A673 (cell line): ENCODE data around the gene DHDDS. TPM values are rescaled to one million over a fixed set of nuclear protein-coding genes. Genes with fewer than 3 reads are reported as not detected.
A peak's percentile ranks its signal among the peaks of the same experiment; 100 is the strongest.

Source experiments
- BruUV-seq: library from RNA; stranded (reverse); fragments of 400-500 nt; replicated peaks from 2 replicates; lab custom pipeline; 2021; lab: Mats Ljungman, UMichigan
- CTCF ChIA-PET: fragments of 300-600 bp; sonication (Branson Sonifier 250); formaldehyde crosslinking; loops from one replicate; lab custom pipeline; 2022; ENCODE audit warnings: antibody characterized with exemption; lab: Charles Lee
- POLR2A ChIA-PET: fragments of 300-600 bp; sonication (Branson Sonifier 250); formaldehyde crosslinking; loops from one replicate; lab custom pipeline; 2022; ENCODE audit warnings: antibody characterized with exemption; ENCODE audit not compliant: low non-redundant PET; lab: Charles Lee
- DNase-seq: peaks from one replicate; pipeline ENCODE4 v3.0.0-alpha.2; 2015; ENCODE audit warnings: low spot score
- H3K27ac ChIP-seq: fragments of 200-600 bp; sonication (generic); 2 replicates; pipeline ENCODE4 v1.5.1; 2016; ENCODE audit warnings: mixed run types, low read depth, mild to moderate bottlenecking, mixed read lengths, antibody characterized with exemption, low read length; ENCODE audit not compliant: poor library complexity, severe bottlenecking
- H3K27me3 ChIP-seq: fragments of 200-600 bp; sonication (generic); replicated peaks from 2 replicates; pipeline ENCODE4 v1.6.1; 2017; ENCODE audit warnings: mixed run types, low read depth, mild to moderate bottlenecking, mixed read lengths, antibody characterized with exemption, low read length; ENCODE audit not compliant: insufficient read depth, poor library complexity
- H3K36me3 ChIP-seq: fragments of 200-600 bp; sonication (generic); 2 replicates; pipeline ENCODE4 v1.6.1; 2016; ENCODE audit warnings: mixed run types, mild to moderate bottlenecking, mixed read lengths, antibody characterized with exemption, low read length; ENCODE audit not compliant: insufficient read depth, poor library complexity, severe bottlenecking
- H3K4me1 ChIP-seq: fragments of 200-600 bp; sonication (generic); 2 replicates; pipeline ENCODE4 v1.6.1; 2017; ENCODE audit warnings: mixed run types, mild to moderate bottlenecking, mixed read lengths, antibody characterized with exemption, low read length; ENCODE audit not compliant: insufficient read depth, poor library complexity, severe bottlenecking
- H3K4me3 ChIP-seq: fragments of 200-600 bp; sonication (generic); 2 replicates; pipeline ENCODE4 v1.5.1; 2016; ENCODE audit warnings: low read depth, mixed run types, mild to moderate bottlenecking, mixed read lengths, low read length; ENCODE audit not compliant: poor library complexity, severe bottlenecking
- H3K9me3 ChIP-seq: fragments of 200-600 bp; sonication (generic); 2 replicates; pipeline ENCODE4 v1.6.1; 2016; ENCODE audit warnings: mixed run types, low read depth, mild to moderate bottlenecking, mixed read lengths, antibody characterized with exemption, low read length; ENCODE audit not compliant: poor library complexity, severe bottlenecking
- EZH2 ChIP-seq: fragments of 200-600 bp; sonication (generic); IDR thresholded peaks from 2 replicates; pipeline ENCODE4 v1.6.1; 2017; ENCODE audit warnings: borderline replicate concordance, low read depth, mild to moderate bottlenecking, mixed read lengths, antibody characterized with exemption, low read length; ENCODE audit not compliant: poor library complexity, severe bottlenecking
- intact Hi-C: fragments of 100-400 bp; cut with micrococcal nuclease; formaldehyde crosslinking; loops from one replicate; pipeline ENCODE4 v1.10.0; 2022; ENCODE audit not compliant: unreplicated experiment
- total RNA-seq: library from RNA; stranded (reverse); gene quantifications from 2 replicates; pipeline ENCODE4 v1.2.3, GENCODE V29; 2021
- TF ChIP-seq, protein P1 (sequence below): fragments of 300-800, 200-600 bp; sonication (generic); conservative IDR thresholded peaks from 2 replicates; pipeline ENCODE4 v1.5.1; 2017; ENCODE audit warnings: low read depth, mild to moderate bottlenecking, antibody characterized with exemption, low read length, moderate library complexity, mixed read lengths

The DHDDS gene
- total RNA-seq, 1 experiment from 2014 or later: 50.7 TPM

- H3K4me3 ChIP-seq: no peak overlapping the region
- ChIA-PET POLR2A (interaction anchor here (0.7 kb wide), 1 partner anchor 112 kb away, joined by 9 read pairs; the partner anchor contains the start of gene SH3BGRL3), CTCF (no interaction called here)
- H3K9me3 ChIP-seq: no peaks in the 10 kb centered on the region
- no TSS peak for BruUV-seq
- H3K4me1 ChIP-seq: no peaks in the 10 kb centered on the region
- H3K27me3 ChIP-seq: no peaks in the 10 kb centered on the region
- no peaks in the 10 kb centered on the region for H3K36me3 ChIP-seq
- intact Hi-C loops: no loop called here
- H3K27ac ChIP-seq: no peak overlapping the region
- DNase-seq: no peak
- TF ChIP-seq, protein P1, sequence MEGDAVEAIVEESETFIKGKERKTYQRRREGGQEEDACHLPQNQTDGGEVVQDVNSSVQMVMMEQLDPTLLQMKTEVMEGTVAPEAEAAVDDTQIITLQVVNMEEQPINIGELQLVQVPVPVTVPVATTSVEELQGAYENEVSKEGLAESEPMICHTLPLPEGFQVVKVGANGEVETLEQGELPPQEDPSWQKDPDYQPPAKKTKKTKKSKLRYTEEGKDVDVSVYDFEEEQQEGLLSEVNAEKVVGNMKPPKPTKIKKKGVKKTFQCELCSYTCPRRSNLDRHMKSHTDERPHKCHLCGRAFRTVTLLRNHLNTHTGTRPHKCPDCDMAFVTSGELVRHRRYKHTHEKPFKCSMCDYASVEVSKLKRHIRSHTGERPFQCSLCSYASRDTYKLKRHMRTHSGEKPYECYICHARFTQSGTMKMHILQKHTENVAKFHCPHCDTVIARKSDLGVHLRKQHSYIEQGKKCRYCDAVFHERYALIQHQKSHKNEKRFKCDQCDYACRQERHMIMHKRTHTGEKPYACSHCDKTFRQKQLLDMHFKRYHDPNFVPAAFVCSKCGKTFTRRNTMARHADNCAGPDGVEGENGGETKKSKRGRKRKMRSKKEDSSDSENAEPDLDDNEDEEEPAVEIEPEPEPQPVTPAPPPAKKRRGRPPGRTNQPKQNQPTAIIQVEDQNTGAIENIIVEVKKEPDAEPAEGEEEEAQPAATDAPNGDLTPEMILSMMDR: peak; percentile 23; the same call in 1 of the 2 replicates
- no peak for TF ChIP-seq EZH2
Measured at GRCh38 chr1:26391450-26391849, 40.7 kb upstream of the DHDDS start.

DNA sequence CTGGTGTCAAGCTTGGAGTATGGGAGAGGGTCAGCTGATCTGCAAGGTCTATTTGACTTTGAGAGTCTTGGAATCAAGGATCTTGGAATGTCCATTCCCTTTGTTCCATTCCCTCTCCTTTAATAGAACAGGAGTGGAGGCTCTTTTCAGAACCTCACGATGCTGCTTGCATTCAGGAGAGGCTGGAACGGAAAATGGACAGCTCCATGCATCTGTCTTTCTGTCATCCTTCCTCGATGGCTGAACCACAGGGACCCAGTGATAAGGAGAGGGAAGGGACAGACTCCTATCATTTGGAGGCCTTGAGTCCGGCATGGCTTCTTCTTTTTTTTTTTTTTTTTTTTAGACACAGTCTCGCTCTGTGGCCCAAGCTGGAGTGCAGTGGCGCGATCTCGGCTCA is 36.4 kb upstream of the DHDDS start:
- intact Hi-C loops: no loop called here
- CTCF ChIA-PET: interaction anchor here (0.5 kb wide), 1 partner anchor 253 kb away, joined by 6 read pairs; no protein-coding TSS in a partner anchor
- BruUV-seq: no TSS peak

GRCh38 chr1:26399034-26399433 is 33.1 kb upstream of the DHDDS start:
- ChIA-PET CTCF (no interaction called here), POLR2A (no interaction called here)
- no peaks in the 10 kb centered on the region for H3K9me3 ChIP-seq
- H3K4me1 ChIP-seq: no peaks in the 10 kb centered on the region
- TF ChIP-seq, protein P1: no peak
- TF ChIP-seq EZH2: no peak
- H3K27me3 ChIP-seq: peaks cover 19% of the 10 kb centered on the region
- H3K27ac ChIP-seq: no peak overlapping the region
- no peak overlapping the region for H3K4me3 ChIP-seq
- no peak for DNase-seq
- BruUV-seq: no TSS peak
- no peaks in the 10 kb centered on the region for H3K36me3 ChIP-seq
- intact Hi-C loops: no loop called here

More for the DNA sequence above, 36.4 kb upstream of the DHDDS start:
- Histone ChIP-seq H3K27ac (no peak overlapping the region), H3K36me3 (no peaks in the 10 kb centered on the region), H3K4me1 (no peaks in the 10 kb centered on the region), H3K27me3 (no peaks in the 10 kb centered on the region), H3K4me3 (no peak overlapping the region), H3K9me3 (no peaks in the 10 kb centered on the region)
- no peak for DNase-seq
- TF ChIP-seq, protein P1: no peak
- no peak for TF ChIP-seq EZH2
- POLR2A ChIA-PET: no interaction called here
